ENCODE results near the gene ZWILCH.

DNA sequence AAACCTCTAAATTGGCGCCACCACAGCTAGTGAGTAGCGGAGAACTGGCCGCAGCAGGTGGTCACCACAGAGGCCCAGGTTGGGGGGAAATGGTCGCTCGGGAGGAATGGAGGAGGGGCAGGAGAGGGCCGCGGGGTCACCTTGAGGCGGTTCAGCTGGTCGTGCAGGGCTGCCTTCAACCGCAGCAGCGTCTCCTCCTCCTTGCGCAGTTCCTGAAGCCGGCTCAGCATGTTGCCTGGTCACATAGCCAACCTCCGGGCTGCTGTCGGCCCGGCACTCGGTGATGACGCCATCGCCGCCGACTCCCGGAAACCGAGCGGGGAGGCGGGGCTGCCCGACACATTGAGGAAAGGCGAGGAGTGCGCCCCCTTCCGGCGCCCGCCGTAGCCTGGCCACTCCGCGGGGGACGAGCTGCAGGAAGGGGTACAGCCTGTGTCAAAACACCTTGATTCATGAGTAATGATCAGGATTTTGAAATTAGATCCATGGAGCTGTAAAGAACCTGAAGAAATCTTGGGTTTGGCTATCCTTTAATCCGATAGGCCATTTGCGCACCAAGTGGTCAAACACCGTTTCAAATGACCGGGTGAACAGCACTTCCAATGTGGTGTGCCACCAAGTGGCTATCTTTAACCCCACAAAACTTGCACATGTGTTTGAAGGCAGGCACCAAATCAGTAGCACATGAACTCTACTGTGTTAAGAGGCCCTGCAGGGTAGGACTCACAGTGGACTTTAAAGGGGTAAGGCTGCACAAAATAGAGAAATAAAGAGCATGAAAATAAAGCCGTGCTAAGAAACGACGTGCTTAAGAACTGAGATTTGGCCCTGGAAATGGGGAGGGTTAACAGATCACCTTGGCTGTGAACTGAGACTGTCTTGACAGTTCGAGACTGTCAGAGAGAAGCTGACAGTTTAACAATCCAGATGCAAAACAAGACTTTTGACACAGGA, 7.3 kb upstream of the ZWILCH start, which contains the start of gene SNAPC5:
- TF ChIP-seq, protein P1, sequence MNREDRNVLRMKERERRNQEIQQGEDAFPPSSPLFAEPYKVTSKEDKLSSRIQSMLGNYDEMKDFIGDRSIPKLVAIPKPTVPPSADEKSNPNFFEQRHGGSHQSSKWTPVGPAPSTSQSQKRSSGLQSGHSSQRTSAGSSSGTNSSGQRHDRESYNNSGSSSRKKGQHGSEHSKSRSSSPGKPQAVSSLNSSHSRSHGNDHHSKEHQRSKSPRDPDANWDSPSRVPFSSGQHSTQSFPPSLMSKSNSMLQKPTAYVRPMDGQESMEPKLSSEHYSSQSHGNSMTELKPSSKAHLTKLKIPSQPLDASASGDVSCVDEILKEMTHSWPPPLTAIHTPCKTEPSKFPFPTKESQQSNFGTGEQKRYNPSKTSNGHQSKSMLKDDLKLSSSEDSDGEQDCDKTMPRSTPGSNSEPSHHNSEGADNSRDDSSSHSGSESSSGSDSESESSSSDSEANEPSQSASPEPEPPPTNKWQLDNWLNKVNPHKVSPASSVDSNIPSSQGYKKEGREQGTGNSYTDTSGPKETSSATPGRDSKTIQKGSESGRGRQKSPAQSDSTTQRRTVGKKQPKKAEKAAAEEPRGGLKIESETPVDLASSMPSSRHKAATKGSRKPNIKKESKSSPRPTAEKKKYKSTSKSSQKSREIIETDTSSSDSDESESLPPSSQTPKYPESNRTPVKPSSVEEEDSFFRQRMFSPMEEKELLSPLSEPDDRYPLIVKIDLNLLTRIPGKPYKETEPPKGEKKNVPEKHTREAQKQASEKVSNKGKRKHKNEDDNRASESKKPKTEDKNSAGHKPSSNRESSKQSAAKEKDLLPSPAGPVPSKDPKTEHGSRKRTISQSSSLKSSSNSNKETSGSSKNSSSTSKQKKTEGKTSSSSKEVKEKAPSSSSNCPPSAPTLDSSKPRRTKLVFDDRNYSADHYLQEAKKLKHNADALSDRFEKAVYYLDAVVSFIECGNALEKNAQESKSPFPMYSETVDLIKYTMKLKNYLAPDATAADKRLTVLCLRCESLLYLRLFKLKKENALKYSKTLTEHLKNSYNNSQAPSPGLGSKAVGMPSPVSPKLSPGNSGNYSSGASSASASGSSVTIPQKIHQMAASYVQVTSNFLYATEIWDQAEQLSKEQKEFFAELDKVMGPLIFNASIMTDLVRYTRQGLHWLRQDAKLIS (CRISPR knock-in tag; IDR thresholded peaks at IDR 0.05; ENCODE audit: borderline replicate concordance): peak; percentile 93; the same call in 1 of the 2 replicates
- TF ChIP-seq, protein P2, sequence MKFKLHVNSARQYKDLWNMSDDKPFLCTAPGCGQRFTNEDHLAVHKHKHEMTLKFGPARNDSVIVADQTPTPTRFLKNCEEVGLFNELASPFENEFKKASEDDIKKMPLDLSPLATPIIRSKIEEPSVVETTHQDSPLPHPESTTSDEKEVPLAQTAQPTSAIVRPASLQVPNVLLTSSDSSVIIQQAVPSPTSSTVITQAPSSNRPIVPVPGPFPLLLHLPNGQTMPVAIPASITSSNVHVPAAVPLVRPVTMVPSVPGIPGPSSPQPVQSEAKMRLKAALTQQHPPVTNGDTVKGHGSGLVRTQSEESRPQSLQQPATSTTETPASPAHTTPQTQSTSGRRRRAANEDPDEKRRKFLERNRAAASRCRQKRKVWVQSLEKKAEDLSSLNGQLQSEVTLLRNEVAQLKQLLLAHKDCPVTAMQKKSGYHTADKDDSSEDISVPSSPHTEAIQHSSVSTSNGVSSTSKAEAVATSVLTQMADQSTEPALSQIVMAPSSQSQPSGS (CRISPR knock-in tag; IDR thresholded peaks at IDR 0.05; ENCODE audit: borderline replicate concordance, low read depth): no peak

Measured in WTC11 (cell line).